ENCODE results near the gene SGSM2. TPM values are rescaled to one million over a fixed set of nuclear protein-coding genes. Genes with fewer than 3 reads are reported as not detected.

The SGSM2 gene
- polyA plus RNA-seq, 1 donor (not counting 4 experiments of a cell fraction or from before 2014, with no cell fraction given) = 16.4 TPM

DNA sequence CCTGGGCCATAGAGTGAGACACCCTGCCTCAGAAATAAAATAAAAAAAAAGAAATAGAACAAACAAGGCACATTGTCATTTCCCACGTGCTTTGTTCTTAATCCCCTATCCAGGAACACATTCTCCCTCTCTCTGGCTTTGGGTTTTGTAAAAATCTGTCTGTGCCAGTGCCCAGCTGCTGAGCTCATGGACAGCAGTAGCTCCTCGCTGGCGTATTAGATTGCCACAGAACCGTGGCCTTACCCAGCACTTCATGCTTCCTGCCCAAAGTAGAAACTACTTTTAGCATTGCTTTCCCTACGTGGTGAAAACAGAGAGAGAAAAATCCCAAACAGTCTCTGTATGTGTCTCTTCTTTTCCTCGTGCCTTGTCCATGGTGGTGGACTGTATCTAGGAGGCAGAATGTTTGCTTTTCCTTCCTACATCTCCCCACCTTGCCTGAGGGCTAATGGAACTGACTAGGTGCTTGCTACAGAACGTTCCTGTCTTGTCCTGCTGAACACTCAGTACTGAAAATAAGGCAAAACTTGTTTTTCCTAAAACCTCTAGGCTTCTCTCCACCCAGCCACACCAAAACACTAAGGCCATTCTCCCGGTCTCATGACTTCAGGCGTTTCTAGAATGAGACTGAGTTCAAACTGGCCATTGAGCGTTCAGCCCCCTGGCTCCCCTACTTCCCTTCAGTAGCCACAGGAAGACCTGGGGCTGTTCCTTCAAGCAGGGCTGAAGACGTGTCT, 37.4 kb downstream of the SGSM2 start:
- no peak overlapping the region for H3K27ac ChIP-seq (ENCODE audit: control insufficient read depth, insufficient read depth, low read length)
- dilution Hi-C loops (cut with MboI; ENCODE audit: extremely low pct_ligation_motif_present, low sequenced_read_pairs) = no loop called here
- no peak overlapping the region for H3K9ac ChIP-seq (ENCODE audit: control insufficient read depth, extremely low read depth, insufficient read depth, low read length)
- H3K79me2 ChIP-seq (ENCODE audit: control insufficient read depth, insufficient read depth, low read length) = no peaks in the 10 kb centered on the region
- FAIRE-seq = peak; percentile 51
- DNase-seq (ENCODE audit: low read depth, low spot score) = no peak
- no peak for TF ChIP-seq EZH2 (IDR thresholded peaks at IDR 0.05; ENCODE audit: low read length)
- TF ChIP-seq, protein P1, sequence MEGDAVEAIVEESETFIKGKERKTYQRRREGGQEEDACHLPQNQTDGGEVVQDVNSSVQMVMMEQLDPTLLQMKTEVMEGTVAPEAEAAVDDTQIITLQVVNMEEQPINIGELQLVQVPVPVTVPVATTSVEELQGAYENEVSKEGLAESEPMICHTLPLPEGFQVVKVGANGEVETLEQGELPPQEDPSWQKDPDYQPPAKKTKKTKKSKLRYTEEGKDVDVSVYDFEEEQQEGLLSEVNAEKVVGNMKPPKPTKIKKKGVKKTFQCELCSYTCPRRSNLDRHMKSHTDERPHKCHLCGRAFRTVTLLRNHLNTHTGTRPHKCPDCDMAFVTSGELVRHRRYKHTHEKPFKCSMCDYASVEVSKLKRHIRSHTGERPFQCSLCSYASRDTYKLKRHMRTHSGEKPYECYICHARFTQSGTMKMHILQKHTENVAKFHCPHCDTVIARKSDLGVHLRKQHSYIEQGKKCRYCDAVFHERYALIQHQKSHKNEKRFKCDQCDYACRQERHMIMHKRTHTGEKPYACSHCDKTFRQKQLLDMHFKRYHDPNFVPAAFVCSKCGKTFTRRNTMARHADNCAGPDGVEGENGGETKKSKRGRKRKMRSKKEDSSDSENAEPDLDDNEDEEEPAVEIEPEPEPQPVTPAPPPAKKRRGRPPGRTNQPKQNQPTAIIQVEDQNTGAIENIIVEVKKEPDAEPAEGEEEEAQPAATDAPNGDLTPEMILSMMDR (optimal IDR thresholded peaks at IDR 0.05 in 1 of 3, IDR thresholded peaks at IDR 0.05 in 1 of 3, conservative IDR thresholded peaks at IDR 0.05 in 1 of 3; ENCODE audit: extremely low read depth in 1 of 3, insufficient read depth in 2 of 3, low read length in 3 of 3) = no peak
- H3K9me3 ChIP-seq (ENCODE audit: control insufficient read depth, low read depth, low read length) = no peaks in the 10 kb centered on the region
- H3K4me3 ChIP-seq (ENCODE audit: control insufficient read depth in 2 of 3, extremely low read depth in 1 of 3, insufficient read depth in 2 of 3, low read depth in 1 of 3, low read length in 3 of 3) = no peak overlapping the region
- H3K27me3 ChIP-seq (ENCODE audit: control insufficient read depth, extremely low read depth, insufficient read depth, low read length) = no peaks in the 10 kb centered on the region
- H3K9me1 ChIP-seq (ENCODE audit: control insufficient read depth, extremely low read depth, insufficient read depth, low read length) = no peaks in the 10 kb centered on the region
- H2AFZ ChIP-seq (ENCODE audit: control insufficient read depth, low read length) = no peak overlapping the region
- peaks cover 3% of the 10 kb centered on the region for H3K4me1 ChIP-seq (ENCODE audit: control insufficient read depth, extremely low read depth, insufficient read depth, low read length)
- H3K36me3 ChIP-seq (ENCODE audit: control insufficient read depth in 2 of 2, extremely low read depth in 1 of 2, insufficient read depth in 2 of 2, low read length in 2 of 2) = peaks cover 0 to 9% of the 10 kb centered on the region in 2 experiments
- H4K20me1 ChIP-seq (ENCODE audit: control insufficient read depth, extremely low read depth, insufficient read depth, low read length) = peaks cover 2% of the 10 kb centered on the region
- no peak overlapping the region for H3K4me2 ChIP-seq (ENCODE audit: control insufficient read depth, extremely low read depth, insufficient read depth, low read depth, low read length)

DNA sequence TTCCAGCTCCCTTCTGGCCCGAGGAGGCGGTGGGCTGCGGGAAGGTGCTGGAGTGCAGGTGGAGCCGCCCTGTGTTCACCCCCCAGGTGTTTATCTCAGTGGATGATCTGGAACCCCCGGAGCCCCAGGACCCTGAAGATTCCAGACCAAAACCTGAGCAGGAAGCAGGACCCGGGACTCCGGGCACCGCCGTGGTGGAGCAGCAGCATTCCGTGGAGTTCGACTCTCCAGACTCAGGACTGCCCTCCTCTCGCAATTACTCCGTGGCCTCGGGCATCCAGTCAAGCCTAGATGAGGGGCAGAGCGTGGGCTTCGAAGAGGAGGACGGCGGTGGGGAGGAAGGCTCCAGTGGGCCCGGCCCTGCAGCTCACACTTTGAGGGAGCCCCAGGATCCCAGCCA, 38.1 kb downstream of the SGSM2 start:
- Histone ChIP-seq H3K4me3 (ENCODE audit: control insufficient read depth in 2 of 3, extremely low read depth in 1 of 3, insufficient read depth in 2 of 3, low read depth in 1 of 3, low read length in 3 of 3) (no peak overlapping the region), H3K9ac (ENCODE audit: control insufficient read depth, extremely low read depth, insufficient read depth, low read length) (no peak overlapping the region), H3K36me3 (ENCODE audit: control insufficient read depth in 2 of 2, extremely low read depth in 1 of 2, insufficient read depth in 2 of 2, low read length in 2 of 2) (peaks cover 0 to 11% of the 10 kb centered on the region in 2 experiments), H2AFZ (ENCODE audit: control insufficient read depth, low read length) (no peak overlapping the region), H3K27me3 (ENCODE audit: control insufficient read depth, extremely low read depth, insufficient read depth, low read length) (no peaks in the 10 kb centered on the region), H3K4me1 (ENCODE audit: control insufficient read depth, extremely low read depth, insufficient read depth, low read length) (peaks cover 3% of the 10 kb centered on the region), H3K9me1 (ENCODE audit: control insufficient read depth, extremely low read depth, insufficient read depth, low read length) (no peaks in the 10 kb centered on the region), H3K27ac (ENCODE audit: control insufficient read depth, insufficient read depth, low read length) (no peak overlapping the region), H3K9me3 (ENCODE audit: control insufficient read depth, low read depth, low read length) (no peaks in the 10 kb centered on the region), H4K20me1 (ENCODE audit: control insufficient read depth, extremely low read depth, insufficient read depth, low read length) (peaks cover 2% of the 10 kb centered on the region), H3K79me2 (ENCODE audit: control insufficient read depth, insufficient read depth, low read length) (no peaks in the 10 kb centered on the region), H3K4me2 (ENCODE audit: control insufficient read depth, extremely low read depth, insufficient read depth, low read depth, low read length) (no peak overlapping the region)
- TF ChIP-seq EZH2 (IDR thresholded peaks at IDR 0.05; ENCODE audit: low read length) = no peak
- TF ChIP-seq, protein P1 (optimal IDR thresholded peaks at IDR 0.05 in 1 of 3, IDR thresholded peaks at IDR 0.05 in 1 of 3, conservative IDR thresholded peaks at IDR 0.05 in 1 of 3; ENCODE audit: extremely low read depth in 1 of 3, insufficient read depth in 2 of 3, low read length in 3 of 3) = no peak
- FAIRE-seq = no peak
- dilution Hi-C loops (cut with MboI; ENCODE audit: extremely low pct_ligation_motif_present, low sequenced_read_pairs) = no loop called here
- DNase-seq (ENCODE audit: low read depth, low spot score) = no peak

Measured in keratinocyte (primary cell).